GM23338 (cell line): ENCODE measurements around the gene SEPTIN8.

Source experiments
- CTCF ChIP-seq, 2 experiments: fragments of 200-600 bp in 1 of 2; sonication (generic) in 1 of 2; conservative IDR thresholded peaks; 2 replicates each; pipeline versions ENCODE4 v1.5.1 to v1.6.1; 2016 to 2017; ENCODE audit warnings: antibody characterized with exemption in 2 of 2, low read depth in 2 of 2, mild to moderate bottlenecking in 2 of 2, moderate library complexity in 1 of 2
- ETS1 ChIP-seq: IDR thresholded peaks from 2 replicates; pipeline ENCODE4 v1.6.1; 2016; ENCODE audit warnings: antibody characterized with exemption
- ZNF331 ChIP-seq: fragments of 250-450 bp; sonication (Bioruptor Pico); IDR thresholded peaks from 2 replicates; pipeline ENCODE4 v1.5.0; 2020; ENCODE audit warnings: low read depth, mild to moderate bottlenecking, moderate library complexity

- TF ChIP-seq ETS1, result no peak
- TF ChIP-seq CTCF (conservative IDR thresholded peaks at IDR 0.05; ENCODE audit: low read depth in 2 of 2), result no peak
- no peak for TF ChIP-seq ZNF331 (CRISPR knock-in tag)
Measured at GRCh38 chr5:132751444-132751843, 25.6 kb downstream of the SEPTIN8 start.
